ENCODE data around the gene CRYBB1.

The CRYBB1 gene

GRCh38 chr22:26606611-26607010 lies 11.2 kb downstream of the CRYBB1 start:
- H3K4me1 ChIP-seq, result no peaks in the 10 kb centered on the region

GRCh38 chr22:26604368-26604767 lies 13.5 kb downstream of the CRYBB1 start:
- Histone ChIP-seq H3K9me3 (ENCODE audit: control insufficient read depth, low read length) (no peaks in the 10 kb centered on the region), H3K79me2 (no peaks in the 10 kb centered on the region), H3K9ac (no peak overlapping the region), H3K27me3 (ENCODE audit: control insufficient read depth, insufficient read depth, low read length) (no peaks in the 10 kb centered on the region), H2AFZ (no peak overlapping the region), H3K4me2 (ENCODE audit: low read length) (no peak overlapping the region), H3K27ac (no peak overlapping the region), H3K4me1 (no peaks in the 10 kb centered on the region), H3K36me3 (ENCODE audit: control insufficient read depth, insufficient read depth, low read length) (no peaks in the 10 kb centered on the region), H3K4me3 (ENCODE audit: low read depth, low read length) (no peak overlapping the region)
- no peak for TF ChIP-seq CTCF (IDR thresholded peaks at IDR 0.05)

More at GRCh38 chr22:26606611-26607010, 11.2 kb downstream of the CRYBB1 start:
- TF ChIP-seq CTCF (IDR thresholded peaks at IDR 0.05), result no peak
- no peak overlapping the region for H3K27ac ChIP-seq
- H3K4me3 ChIP-seq (ENCODE audit: low read depth, low read length), result no peak overlapping the region
- no peaks in the 10 kb centered on the region for H3K9me3 ChIP-seq (ENCODE audit: control insufficient read depth, low read length)
- H3K27me3 ChIP-seq (ENCODE audit: control insufficient read depth, insufficient read depth, low read length), result no peaks in the 10 kb centered on the region
- no peak overlapping the region for H3K4me2 ChIP-seq (ENCODE audit: low read length)
- no peaks in the 10 kb centered on the region for H3K36me3 ChIP-seq (ENCODE audit: control insufficient read depth, insufficient read depth, low read length)
- no peak overlapping the region for H3K9ac ChIP-seq
- H3K79me2 ChIP-seq, result no peaks in the 10 kb centered on the region
- no peak overlapping the region for H2AFZ ChIP-seq

GRCh38 chr22:26602127-26602526 lies 15.7 kb downstream of the CRYBB1 start:
- no peaks in the 10 kb centered on the region for H3K36me3 ChIP-seq (ENCODE audit: control insufficient read depth, insufficient read depth, low read length)
- H3K79me2 ChIP-seq, result no peaks in the 10 kb centered on the region
- TF ChIP-seq CTCF (IDR thresholded peaks at IDR 0.05), result no peak
- H2AFZ ChIP-seq, result no peak overlapping the region
- no peak overlapping the region for H3K9ac ChIP-seq
- H3K4me1 ChIP-seq, result no peaks in the 10 kb centered on the region
- no peak overlapping the region for H3K4me2 ChIP-seq (ENCODE audit: low read length)
- no peak overlapping the region for H3K4me3 ChIP-seq (ENCODE audit: low read depth, low read length)
- no peak overlapping the region for H3K27ac ChIP-seq
- H3K27me3 ChIP-seq (ENCODE audit: control insufficient read depth, insufficient read depth, low read length), result no peaks in the 10 kb centered on the region
- no peaks in the 10 kb centered on the region for H3K9me3 ChIP-seq (ENCODE audit: control insufficient read depth, low read length)

- H3K27me3 ChIP-seq (ENCODE audit: control insufficient read depth, insufficient read depth, low read length), result no peaks in the 10 kb centered on the region
- no peak overlapping the region for H3K9ac ChIP-seq
- no peaks in the 10 kb centered on the region for H3K79me2 ChIP-seq
- no peak for TF ChIP-seq CTCF (IDR thresholded peaks at IDR 0.05)
- H3K9me3 ChIP-seq (ENCODE audit: control insufficient read depth, low read length), result no peaks in the 10 kb centered on the region
- H3K27ac ChIP-seq, result no peak overlapping the region
- no peak overlapping the region for H3K4me3 ChIP-seq (ENCODE audit: low read depth, low read length)
- H2AFZ ChIP-seq, result no peak overlapping the region
- no peak overlapping the region for H3K4me2 ChIP-seq (ENCODE audit: low read length)
- H3K4me1 ChIP-seq, result no peaks in the 10 kb centered on the region
- no peaks in the 10 kb centered on the region for H3K36me3 ChIP-seq (ENCODE audit: control insufficient read depth, insufficient read depth, low read length)
Measured at GRCh38 chr22:26601726-26602125, 16.1 kb downstream of the CRYBB1 start.

- no peak overlapping the region for H2AFZ ChIP-seq
- no peaks in the 10 kb centered on the region for H3K27me3 ChIP-seq (ENCODE audit: control insufficient read depth, insufficient read depth, low read length)
- H3K9ac ChIP-seq, result no peak overlapping the region
- no peaks in the 10 kb centered on the region for H3K4me1 ChIP-seq
- no peaks in the 10 kb centered on the region for H3K9me3 ChIP-seq (ENCODE audit: control insufficient read depth, low read length)
- no peak overlapping the region for H3K27ac ChIP-seq
- no peak for TF ChIP-seq CTCF (IDR thresholded peaks at IDR 0.05)
- H3K4me3 ChIP-seq (ENCODE audit: low read depth, low read length), result no peak overlapping the region
- H3K36me3 ChIP-seq (ENCODE audit: control insufficient read depth, insufficient read depth, low read length), result no peaks in the 10 kb centered on the region
- H3K4me2 ChIP-seq (ENCODE audit: low read length), result no peak overlapping the region
- no peaks in the 10 kb centered on the region for H3K79me2 ChIP-seq
Measured at GRCh38 chr22:26599505-26599904, 18.3 kb downstream of the CRYBB1 start.
